Measurements from ENCODE around the gene SRSF3. TPM values are rescaled to one million over a fixed set of nuclear protein-coding genes. Genes with fewer than 3 reads are reported as not detected.
A peak's percentile ranks its signal among the peaks of the same experiment; 100 is the strongest.
"Not testable (repeated sequence)": the region's sequence is repeated elsewhere in the genome, so short reads cannot be mapped to it uniquely, and the experiment has no call there.

Gene SRSF3
- polyA plus RNA-seq, 2 of the 4 experiments (the other 2 are of a cell fraction), result 629 to 652 TPM

DNA sequence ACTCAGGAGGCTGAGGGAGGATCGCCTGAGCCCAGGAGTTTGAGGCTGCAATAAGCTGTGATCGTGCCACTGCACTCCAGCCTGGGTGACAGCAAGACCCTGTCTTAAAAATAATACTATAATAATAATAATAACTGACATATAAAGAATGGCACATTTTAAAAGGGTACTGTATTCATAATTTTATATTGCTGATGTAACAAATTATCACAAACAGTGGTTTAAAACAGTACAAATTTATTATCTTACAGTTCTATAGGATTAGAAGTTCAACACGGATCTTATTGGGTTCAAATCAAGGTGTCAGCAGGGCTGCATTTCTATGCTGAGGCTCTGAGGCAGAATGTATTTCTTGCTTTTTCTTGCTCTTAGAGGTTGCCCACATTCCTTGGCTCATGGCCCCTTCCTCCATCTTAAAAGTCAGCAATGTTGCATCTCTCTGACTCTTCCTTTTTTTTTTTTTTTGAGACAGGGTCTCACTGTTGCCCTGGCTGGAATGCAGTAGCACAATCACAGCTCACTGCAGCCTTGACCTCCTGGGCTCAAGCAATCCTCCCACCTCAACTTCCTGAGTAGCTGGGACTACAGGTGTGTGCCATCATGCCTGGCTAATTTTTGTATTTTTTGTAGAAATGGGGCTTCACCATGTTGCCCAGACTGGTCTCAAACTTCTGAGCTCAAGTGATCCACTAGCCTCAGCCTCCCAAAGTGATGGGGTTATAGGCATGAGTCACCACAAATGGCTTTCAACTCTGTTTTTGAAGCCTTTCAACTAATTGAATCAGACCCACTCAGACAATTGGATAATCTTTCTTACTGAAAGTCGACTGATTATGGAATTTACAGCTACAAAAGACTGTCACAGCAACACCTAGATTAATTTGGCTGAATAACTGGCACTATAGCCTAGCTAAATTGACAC is 22.8 kb upstream of the SRSF3 start:
- H3K4me3 ChIP-seq, result no peak overlapping the region
- 85% methylated on average over 4 of the region's 4 CpGs for WGBS (ENCODE audit: missing lambda C conversion rate)
- DNase-seq (ENCODE audit: low read depth in 1 of 2, low spot score in 1 of 2) (no peak), ATAC-seq (no peak), FAIRE-seq (no peak)
- H3K4me2 ChIP-seq, result no peak overlapping the region
- ChIA-PET POLR2A (no interaction called here), CTCF (interaction anchor here (0.7 to 1.3 kb wide), 2 partner anchors 19 to 153 kb away, joined by 3 to 5 read pairs; no protein-coding TSS in a partner anchor)
- H3K4me1 ChIP-seq, result peaks cover 18% of the 10 kb centered on the region
- H3K27ac ChIP-seq, result peak overlapping the region; percentile 19 to 70; a peak in 3 of 6 replicates
- H3K9me3 ChIP-seq, result no peaks in the 10 kb centered on the region
- TF ChIP-seq MAFK (IDR thresholded peaks at IDR 0.05; ENCODE audit: partially characterized antibody) (peak; percentile 39), CBX2 (IDR thresholded peaks at IDR 0.05; ENCODE audit: borderline replicate concordance, low read depth) (no peak), FOSL2 (IDR thresholded peaks at IDR 0.05) (no peak), FOSL2 (CRISPR knock-in tag; IDR thresholded peaks at IDR 0.05) (peak; percentile 25; the same call in 1 of the 2 replicates)

- H3K4me1 ChIP-seq, result peaks cover 30% of the 10 kb centered on the region
- 56% methylated on average over 12 of the region's 12 CpGs for WGBS (ENCODE audit: missing lambda C conversion rate)
- POLR2A ChIA-PET; H3K9me3 ChIP-seq; H3K4me3 ChIP-seq; FAIRE-seq; TF ChIP-seq FOSL2 (IDR thresholded peaks at IDR 0.05): not testable (repeated sequence)
- TF ChIP-seq CEBPB (IDR thresholded peaks at IDR 0.05), result peak in 1 of 2 experiments; percentile 53; a peak in 2 of 4 replicates
- 0 out of 2 replicates have a peak, but pooled peaks have one; percentile 9 for TF ChIP-seq RARB (CRISPR knock-in tag; IDR thresholded peaks at IDR 0.05)
- TF ChIP-seq FOSL2 (CRISPR knock-in tag; IDR thresholded peaks at IDR 0.05), result peak; percentile 78
- peak; percentile 52; the same call in 1 of the 2 replicates for TF ChIP-seq GATA3 (IDR thresholded peaks at IDR 0.05; ENCODE audit: borderline replicate concordance)
- peak overlapping the region; percentile 13 for H3K4me2 ChIP-seq
- H3K27ac ChIP-seq, result peak overlapping the region; percentile 19 to 70; a peak in 5 of 6 replicates
- peak in 1 of 2 experiments; percentile 89 for DNase-seq (ENCODE audit: low read depth in 1 of 2, low spot score in 1 of 2)
- peak; percentile 73 to 81; a peak in 5 of 6 replicates for ATAC-seq
- CTCF ChIA-PET, result interaction anchor here (0.6 to 1.3 kb wide), 3 partner anchors 20 to 152 kb away, joined by 3 to 5 read pairs (median 3); no protein-coding TSS in a partner anchor
Observed at GRCh38 chr6:36572353-36573311, 21.5 kb upstream of the SRSF3 start.

DNA sequence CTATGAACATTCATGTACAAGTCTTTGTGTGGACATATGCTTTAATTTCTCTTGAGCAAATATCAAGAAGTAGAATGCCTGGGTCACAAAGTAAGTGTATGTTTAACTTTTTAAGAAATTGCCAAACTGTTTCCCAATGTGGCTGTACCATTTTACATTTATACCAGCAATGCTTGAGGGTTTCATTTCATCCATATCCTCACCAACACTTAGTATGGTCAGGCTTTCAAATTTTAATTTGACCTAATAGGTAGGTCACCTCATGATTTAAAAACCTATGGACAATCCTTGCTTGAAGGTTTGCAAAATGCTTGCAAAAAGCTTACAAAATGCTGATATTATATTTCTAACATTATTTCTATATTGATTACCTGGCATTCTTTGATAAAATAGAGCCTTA is 19.5 kb upstream of the SRSF3 start:
- POLR2A ChIA-PET, result interaction anchor here (0.6 kb wide), 1 partner anchor 546 kb away, joined by 3 read pairs; no protein-coding TSS in a partner anchor
- Histone ChIP-seq H3K4me2 (no peak overlapping the region), H3K4me1 (peaks cover 45% of the 10 kb centered on the region), H3K4me3 (no peak overlapping the region), H3K27ac (no peak overlapping the region), H3K9me3 (no peaks in the 10 kb centered on the region)
- DNase-seq (ENCODE audit: low read depth in 1 of 2, low spot score in 1 of 2), result no peak
- CTCF ChIA-PET, result interaction anchor here (0.8 kb wide), 1 partner anchor 211 kb away, joined by 3 read pairs; no protein-coding TSS in a partner anchor
- TF ChIP-seq KDM1A (IDR thresholded peaks at IDR 0.05; ENCODE audit: low read depth) (no peak), RFX5 (IDR thresholded peaks at IDR 0.05) (no peak), GATA3 (IDR thresholded peaks at IDR 0.05; ENCODE audit: borderline replicate concordance) (no peak), CEBPB (IDR thresholded peaks at IDR 0.05) (no peak), NPAS2 (CRISPR knock-in tag; IDR thresholded peaks at IDR 0.05; ENCODE audit: borderline replicate concordance) (no peak), JUNB (IDR thresholded peaks at IDR 0.05) (no peak), ZFP36 (IDR thresholded peaks at IDR 0.05; ENCODE audit: borderline replicate concordance, partially characterized antibody) (no peak), FOSL2 (IDR thresholded peaks at IDR 0.05) (no peak), FOSL2 (CRISPR knock-in tag; IDR thresholded peaks at IDR 0.05) (no peak), TP53 (CRISPR knock-in tag; IDR thresholded peaks at IDR 0.05) (no peak), ZC3H11A (IDR thresholded peaks at IDR 0.05) (no peak), CHD2 (IDR thresholded peaks at IDR 0.05; ENCODE audit: low read length, partially characterized antibody) (no peak), TFCP2L1 (CRISPR knock-in tag; IDR thresholded peaks at IDR 0.05) (no peak), CHD4 (IDR thresholded peaks at IDR 0.05; ENCODE audit: borderline replicate concordance) (no peak)
- no peak for ATAC-seq
- FAIRE-seq, result no peak

Data from A549 (cell line).